HG03565 (cell line): Measurements from ENCODE around the gene NPBWR2.
"Not testable (repeated sequence)": the region's sequence is repeated elsewhere in the genome, so short reads cannot be mapped to it uniquely, and the experiment has no call there.

Source experiments
- ATAC-seq: cut with Tn5 transposase; IDR thresholded peaks from one replicate; pipeline ENCODE4 v1.9.1; 2021; ENCODE audit warnings: mild to moderate bottlenecking, moderate library complexity; ENCODE audit not compliant: unreplicated experiment

The NPBWR2 gene

DNA sequence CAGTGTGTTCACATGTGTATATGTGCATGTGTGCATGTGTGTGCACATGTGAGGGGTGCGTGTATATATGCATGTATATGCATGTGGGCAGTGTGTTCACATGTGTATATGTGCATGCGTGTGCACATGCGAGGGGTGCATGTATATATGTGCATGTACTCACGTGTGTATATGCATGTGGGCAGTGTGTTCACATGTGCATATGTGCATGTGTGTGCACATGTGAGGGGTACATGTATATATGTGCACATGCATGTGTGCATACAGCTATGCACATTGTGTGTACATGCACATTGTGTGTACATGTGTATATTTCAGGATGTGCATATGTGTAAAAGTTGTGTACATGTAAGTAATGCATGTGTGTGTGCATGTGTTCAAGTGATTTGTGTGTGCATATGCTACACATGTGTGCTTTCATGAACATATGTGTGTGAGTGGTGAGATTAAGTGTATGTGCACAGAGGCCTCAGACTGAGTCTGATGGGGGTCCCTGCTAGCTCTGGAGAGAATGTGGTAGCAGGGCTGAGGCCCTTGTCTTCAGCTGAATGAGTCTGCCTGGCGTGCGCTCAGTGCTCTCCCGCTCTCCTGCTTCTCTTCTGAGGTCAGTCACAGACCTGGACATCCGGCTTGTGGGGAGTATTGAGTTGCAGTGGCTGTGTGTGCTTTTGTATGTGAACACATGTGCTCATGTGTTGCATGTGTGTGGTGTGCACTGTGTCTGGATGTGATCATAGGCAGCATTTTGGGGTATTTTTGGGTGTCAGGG, 37.0 kb upstream of the NPBWR2 start:
- ATAC-seq, result no peak

DNA sequence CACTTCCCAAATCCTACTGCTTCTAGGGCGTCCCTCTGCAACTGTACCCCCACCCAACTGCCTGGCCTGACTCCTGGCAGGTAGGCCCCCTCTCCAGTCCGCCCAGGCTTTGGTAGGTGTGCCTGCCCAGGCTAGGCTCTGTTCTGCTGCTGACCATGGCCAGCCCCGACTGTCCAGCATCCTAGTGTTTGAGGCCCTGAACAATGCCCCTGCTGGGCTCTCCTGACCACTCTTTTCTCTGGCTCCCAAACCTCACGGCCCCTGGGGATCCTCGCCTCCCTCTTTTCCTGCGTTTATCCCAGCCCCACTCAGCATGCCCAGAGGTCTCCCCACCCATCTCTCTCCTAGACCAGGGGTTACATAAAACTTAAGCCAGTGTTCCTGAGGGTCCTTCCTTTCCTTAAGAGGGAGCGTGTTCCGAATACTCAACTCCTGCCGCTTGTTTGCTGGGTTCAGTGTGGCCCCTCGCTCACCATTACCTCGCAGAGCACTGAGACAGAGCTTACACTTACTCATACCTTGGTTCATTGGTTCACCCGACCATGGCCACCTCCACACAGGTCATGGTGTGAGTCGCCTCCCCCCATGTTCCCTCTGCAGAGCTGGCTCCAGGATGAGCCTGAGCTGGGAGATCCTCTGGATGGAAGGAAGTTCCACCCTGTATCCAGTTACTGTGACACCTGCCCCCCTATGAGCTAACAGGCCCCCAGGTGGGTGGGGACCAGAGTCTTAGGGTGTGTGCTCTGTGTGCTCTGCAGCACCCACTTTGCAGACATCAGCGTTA, 35.8 kb upstream of the NPBWR2 start:
- no peak for ATAC-seq

GRCh38 chr20:64142590-64142989, 35.2 kb upstream of the NPBWR2 start:
- no peak for ATAC-seq

- no peak for ATAC-seq
Observed at GRCh38 chr20:64140956-64141355, 33.6 kb upstream of the NPBWR2 start.

GRCh38 chr20:64140061-64140931, 32.9 kb upstream of the NPBWR2 start:
- no peak for ATAC-seq

DNA sequence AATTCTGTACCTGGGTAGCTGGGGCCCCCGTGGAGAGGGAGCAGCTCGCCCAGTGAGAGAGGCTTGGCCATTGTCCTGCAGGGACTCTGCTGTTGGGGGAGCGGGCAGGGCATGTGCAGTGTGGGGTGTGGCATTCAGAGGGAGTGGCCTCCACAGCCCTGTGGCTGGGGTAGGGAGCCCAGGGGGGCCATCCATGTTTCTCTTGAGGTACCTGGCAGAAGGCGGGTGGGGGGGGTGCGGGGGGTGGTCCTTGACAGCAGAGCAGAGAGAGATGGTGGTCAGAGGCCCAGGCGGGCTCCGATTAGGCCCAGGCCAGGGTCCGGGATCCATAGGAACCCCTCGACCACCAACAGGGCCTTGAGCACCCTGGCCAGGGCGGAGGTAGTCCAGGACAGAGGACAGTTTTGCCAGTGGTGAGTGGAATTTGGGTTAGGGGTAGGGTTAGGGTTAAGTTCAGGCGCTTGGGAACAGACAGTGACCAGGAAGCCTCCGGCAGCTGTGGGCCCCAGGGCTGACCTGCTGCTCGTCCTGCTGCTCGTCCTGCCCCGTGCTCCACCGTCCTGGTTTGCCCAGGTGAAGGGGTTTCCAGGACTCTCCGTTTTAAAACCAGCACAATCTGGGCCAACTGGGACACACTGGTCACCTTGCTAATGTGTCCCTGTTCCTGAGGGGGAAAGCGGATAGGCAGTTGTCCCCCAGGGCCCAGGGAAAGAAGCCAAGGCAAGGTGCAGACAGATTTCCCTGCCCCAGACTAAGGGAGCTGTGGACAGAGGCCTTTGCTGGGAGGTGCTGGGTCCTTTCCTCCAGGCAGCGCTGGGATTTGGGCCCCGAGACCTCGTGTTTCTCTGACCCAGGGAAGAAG, 32.1 kb upstream of the NPBWR2 start:
- ATAC-seq, result no peak

DNA sequence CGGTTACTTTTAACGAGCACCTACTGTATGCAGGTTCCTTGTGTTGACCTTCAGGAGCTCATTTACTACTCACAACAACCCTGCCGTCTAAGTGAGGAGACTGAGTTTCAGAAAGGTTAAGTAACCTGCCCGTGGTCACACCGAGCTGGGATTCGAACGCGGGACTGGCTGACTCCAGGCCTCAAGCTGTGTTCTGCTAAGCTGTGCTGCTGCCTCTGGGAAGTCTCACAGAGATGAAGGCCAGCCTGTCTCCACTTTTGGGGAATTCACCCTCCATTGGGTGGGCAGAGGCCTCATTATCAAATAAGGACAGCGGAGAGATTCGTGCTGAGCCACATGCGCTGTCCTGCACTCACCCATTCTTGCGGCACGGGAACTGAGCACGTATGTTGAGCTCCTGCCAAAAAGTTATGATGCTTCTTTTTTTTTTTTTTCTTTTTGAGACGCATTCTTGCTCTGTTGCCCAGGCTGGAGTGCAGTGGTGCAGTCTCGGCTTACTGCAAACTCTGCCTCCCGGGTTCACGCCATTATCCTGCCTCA, 31.0 kb upstream of the NPBWR2 start:
- no peak for ATAC-seq

DNA sequence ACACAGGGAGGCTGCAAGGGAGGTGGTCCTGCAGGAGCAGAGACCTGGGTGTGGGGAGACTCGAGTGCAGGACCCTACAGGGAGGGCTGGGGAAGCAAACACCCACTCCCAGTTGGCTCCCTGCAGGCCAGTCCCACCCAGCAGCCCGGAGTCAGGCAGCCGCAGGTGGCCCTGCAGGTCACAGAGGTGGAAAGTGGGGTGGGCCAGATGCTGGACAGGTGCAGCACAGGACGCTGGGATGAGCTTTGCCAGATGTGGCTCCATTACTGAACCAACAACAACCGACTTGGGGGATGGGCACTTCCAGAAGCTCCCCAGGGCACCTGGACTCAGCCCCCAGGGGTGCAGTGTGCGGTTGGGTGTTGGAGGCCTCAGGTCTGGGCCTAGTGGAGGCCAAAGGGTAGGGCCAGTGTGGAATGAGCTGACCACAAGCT, 30.2 kb upstream of the NPBWR2 start:
- no peak for ATAC-seq

DNA sequence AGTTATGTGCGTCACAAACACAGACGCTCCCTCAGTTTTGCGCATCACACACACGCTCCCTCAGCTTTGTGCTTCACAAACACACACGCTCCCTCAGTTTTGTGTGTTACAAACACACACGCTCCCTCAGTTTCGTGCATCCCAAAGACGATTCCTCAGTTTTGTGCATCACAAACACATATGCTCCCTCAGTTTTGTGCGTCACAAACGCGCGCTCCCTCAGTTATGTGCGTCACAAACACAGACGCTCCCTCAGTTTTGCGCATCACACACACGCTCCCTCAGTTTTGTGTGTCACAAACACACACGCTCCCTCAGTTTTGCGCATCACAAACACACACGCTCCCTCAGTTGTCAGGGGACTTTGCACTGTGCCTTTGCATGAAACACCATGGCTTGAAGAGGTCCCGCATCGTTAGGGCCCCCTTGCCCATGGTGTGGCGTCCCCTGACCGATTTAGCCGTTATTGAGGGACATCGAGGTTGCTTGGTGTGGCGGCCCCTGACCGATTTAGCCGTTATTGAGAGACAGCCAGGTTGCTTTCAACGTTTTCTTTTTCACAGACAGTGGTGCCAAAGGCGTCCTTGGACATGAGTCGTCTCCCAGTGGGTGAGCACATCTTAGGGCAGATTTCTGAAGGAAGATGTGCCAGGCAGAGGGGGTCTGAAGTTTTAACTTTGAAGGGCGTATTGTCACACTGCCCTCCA, 28.8 kb upstream of the NPBWR2 start:
- ATAC-seq, result no peak

- not testable (repeated sequence) for ATAC-seq
Observed at GRCh38 chr20:64134744-64135143, 27.4 kb upstream of the NPBWR2 start.

DNA sequence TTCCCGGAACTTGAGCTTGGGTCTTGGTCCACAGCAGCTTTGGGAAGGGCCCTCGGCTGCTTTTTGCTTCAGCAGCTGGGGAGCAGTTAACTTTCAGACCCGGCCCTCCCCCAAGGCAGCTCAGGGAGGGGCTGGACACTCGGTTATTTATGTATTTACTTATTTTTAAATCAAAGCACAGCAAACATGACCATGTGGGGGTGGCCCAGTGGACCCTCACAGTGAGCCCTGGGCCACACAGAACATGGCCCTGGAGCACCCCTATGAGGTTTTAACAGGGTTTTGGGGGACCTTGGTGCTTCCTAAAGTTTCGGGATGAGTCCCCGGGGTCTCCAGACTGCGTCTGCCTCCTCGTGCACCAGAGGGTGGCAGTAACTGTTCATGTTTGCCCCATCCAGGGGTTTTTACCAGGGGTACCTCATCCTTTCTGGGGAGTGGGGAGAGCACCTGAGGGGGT, 26.6 kb upstream of the NPBWR2 start:
- ATAC-seq, result no peak

DNA sequence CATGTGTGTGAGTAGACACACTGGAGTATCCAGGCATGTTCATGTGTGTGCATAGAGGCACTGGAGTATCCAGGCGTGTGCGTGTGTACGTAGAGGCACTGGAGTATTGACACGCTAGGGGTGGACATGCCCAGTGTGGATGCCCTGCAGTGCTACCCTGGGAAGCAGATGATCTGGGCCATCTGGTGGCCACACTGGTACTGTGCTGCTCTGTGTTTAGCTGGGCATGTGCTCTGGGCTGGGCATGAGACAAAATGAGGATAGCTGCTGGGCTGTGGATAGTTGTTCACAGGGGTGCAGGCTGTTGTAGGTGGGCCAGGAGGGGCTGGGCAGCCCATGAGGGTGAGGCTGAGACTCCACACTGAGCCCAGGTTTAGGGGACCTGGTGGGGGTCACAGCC, 24.0 kb upstream of the NPBWR2 start:
- no peak for ATAC-seq

DNA sequence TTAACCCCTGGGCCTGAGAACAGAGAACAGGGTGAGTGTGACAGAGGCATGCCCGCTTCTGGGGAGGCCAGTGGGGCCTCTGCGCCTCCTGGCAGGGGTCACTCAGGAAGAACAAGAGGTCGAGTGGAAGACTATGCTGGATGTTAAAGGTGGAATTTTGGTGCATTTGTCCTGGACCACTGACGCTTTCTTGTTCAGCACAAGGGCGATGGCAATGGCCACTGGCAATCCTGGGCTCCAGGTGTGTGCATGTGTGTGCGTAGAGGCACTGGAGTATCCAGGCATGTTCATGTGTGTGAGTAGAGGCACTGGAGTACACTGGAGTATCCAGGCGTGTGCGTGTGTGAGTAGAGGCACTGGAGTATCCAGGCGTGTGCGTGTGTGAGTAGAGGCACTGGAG, 23.5 kb upstream of the NPBWR2 start:
- ATAC-seq, result no peak

GRCh38 chr20:64130271-64130670, 22.9 kb upstream of the NPBWR2 start:
- no peak for ATAC-seq

DNA sequence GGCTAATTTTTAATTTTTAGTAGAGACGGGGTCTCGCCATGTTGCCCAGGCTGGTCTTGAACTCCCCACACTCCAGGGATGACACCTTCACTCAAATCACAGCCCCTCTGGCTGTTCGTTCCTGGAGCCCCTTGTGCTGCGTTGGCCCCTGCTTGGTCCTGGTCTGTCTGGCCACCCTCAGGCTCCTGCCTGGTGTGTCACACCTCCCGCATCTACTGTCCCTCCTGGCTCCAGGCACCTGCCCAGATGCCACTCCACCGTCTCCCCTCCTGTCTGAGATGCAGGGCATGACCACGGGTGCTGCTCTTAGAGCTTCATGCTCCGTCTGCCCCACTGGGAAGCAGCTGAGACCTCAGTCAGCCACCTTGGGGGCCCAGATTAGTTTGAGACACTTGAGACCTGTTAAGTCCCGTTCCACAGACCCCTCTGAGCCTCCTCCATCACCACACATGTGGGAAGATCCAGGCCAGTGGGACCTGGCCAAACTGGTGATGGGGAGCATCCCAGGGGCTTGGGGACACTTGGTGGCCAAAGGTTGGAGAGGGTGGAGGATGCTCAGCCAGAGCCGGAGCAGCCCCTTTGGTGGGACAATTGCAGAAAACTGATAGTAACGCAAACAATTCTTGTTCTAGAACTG, 21.9 kb upstream of the NPBWR2 start:
- no peak for ATAC-seq

- not testable (repeated sequence) for ATAC-seq
Observed at GRCh38 chr20:64123517-64123916, 16.2 kb upstream of the NPBWR2 start.

DNA sequence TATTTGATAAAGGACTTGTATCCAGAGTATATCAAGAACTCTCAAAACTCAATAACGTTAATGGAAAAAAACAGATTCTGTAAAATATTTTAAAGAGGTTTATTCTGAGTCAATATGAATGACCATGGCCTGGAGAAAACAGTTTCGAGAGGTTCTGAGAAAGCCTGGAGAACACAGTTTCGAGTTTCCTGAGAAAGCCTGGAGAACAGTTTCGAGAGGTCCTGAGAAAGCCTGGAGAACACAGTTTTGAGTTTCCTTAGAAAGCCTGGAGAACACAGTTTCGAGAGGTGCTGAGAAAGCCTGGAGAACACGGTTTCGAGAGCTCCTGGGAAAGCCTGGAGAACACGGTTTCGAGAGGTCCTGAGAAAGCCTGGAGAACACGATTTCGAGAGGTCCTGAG, 15.6 kb upstream of the NPBWR2 start:
- ATAC-seq, result not testable (repeated sequence)

DNA sequence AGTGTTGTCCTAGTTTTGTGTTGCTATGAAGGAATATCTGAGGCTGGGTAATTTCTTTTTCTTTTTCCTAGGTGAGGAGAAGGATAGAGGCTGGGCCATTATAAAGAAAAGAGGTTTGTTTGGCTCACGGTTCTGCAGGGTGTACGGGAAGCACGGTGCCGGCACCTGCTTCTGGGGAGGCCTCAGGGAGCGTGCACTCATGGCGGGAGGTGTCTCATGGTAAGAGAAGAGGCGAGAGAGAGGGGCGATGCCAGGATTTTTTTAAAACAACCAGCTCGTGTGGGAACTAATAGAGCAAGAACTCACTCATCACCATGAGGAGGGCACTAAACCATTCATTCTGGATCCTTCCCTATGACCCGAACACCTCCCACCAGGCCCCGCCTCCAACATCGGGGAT, 14.2 kb upstream of the NPBWR2 start:
- ATAC-seq, result no peak
